GM12864 (cell line): ENCODE data around the gene CMTM3.
A peak's percentile ranks its signal among the peaks of the same experiment; 100 is the strongest.

Experiments used
- DNase-seq: peaks from one replicate; pipeline ENCODE4 v3.0.0-alpha.2; 2011; ENCODE audit warnings: low read depth
- H3K4me3 ChIP-seq: 2 replicates; pipeline ENCODE4 v1.5.1; 2011; ENCODE audit warnings: mild to moderate bottlenecking, low read depth, low read length, control low read depth
- CTCF ChIP-seq: IDR thresholded peaks from 2 replicates; pipeline ENCODE4 v1.5.1; 2011; ENCODE audit warnings: low read depth, mild to moderate bottlenecking, moderate library complexity, low read length, control low read depth, inconsistent platforms; ENCODE audit errors: missing control alignments

CMTM3 gene

GRCh38 chr16:66604376-66605176 lies at the start of gene CMTM3:
TSS of gene CMTM3 (plus strand) at chr16:66604704. CDS start at chr16:66604806, 102 bp downstream.
- H3K4me3 ChIP-seq: peak within 1 kb of the TSS; percentile 58
- peak; percentile 60 for TF ChIP-seq CTCF
- no peak for DNase-seq

GRCh38 chr16:66560107-66560506 lies 44.4 kb upstream of the CMTM3 start:
- DNase-seq: no peak
- no peak for TF ChIP-seq CTCF
- no peak overlapping the region for H3K4me3 ChIP-seq

GRCh38 chr16:66561381-66562080 lies 43.0 kb upstream of the CMTM3 start:
- H3K4me3 ChIP-seq: no peak overlapping the region
- TF ChIP-seq CTCF: no peak
- no peak for DNase-seq

GRCh38 chr16:66562409-66562808 lies 42.1 kb upstream of the CMTM3 start:
- no peak for TF ChIP-seq CTCF
- H3K4me3 ChIP-seq: no peak overlapping the region
- no peak for DNase-seq

GRCh38 chr16:66562986-66563385 lies 41.5 kb upstream of the CMTM3 start:
- no peak for DNase-seq
- no peak for TF ChIP-seq CTCF
- no peak overlapping the region for H3K4me3 ChIP-seq

- no peak overlapping the region for H3K4me3 ChIP-seq
- DNase-seq: no peak
- no peak for TF ChIP-seq CTCF
Measured at GRCh38 chr16:66563574-66564334, 40.8 kb upstream of the CMTM3 start.
